K562 (cell line): ENCODE data around the gene PLD1. TPM values are rescaled to one million over a fixed set of nuclear protein-coding genes. Genes with fewer than 3 reads are reported as not detected.
A peak's percentile ranks its signal among the peaks of the same experiment; 100 is the strongest.

ENCODE experiments used
- ATF7 ChIP-seq: fragments of 450-650 bp; IDR thresholded peaks from 2 replicates; pipeline ENCODE4 v1.7.1; 2014; ENCODE audit warnings: mild to moderate bottlenecking, moderate library complexity
- COPS2 ChIP-seq: fragments of 450-650 bp; conservative IDR thresholded peaks from 2 replicates; pipeline ENCODE4 v1.6.1; 2016; ENCODE audit warnings: mild to moderate bottlenecking, moderate library complexity
- GABPB1 ChIP-seq: sonication (generic); formaldehyde crosslinking; IDR thresholded peaks from 2 replicates; pipeline ENCODE4 v1.8.0; 2022; ENCODE audit warnings: mild to moderate bottlenecking, missing genetic modification reagents
- HDAC2 ChIP-seq: fragments of 450-650 bp; IDR thresholded peaks from 2 replicates; pipeline ENCODE4 v1.6.1; 2016; ENCODE audit warnings: mild to moderate bottlenecking
- KAT7 ChIP-seq: sonication (generic); formaldehyde crosslinking; IDR thresholded peaks from 2 replicates; pipeline ENCODE4 v1.8.0; 2022; ENCODE audit warnings: missing genetic modification reagents, mild to moderate bottlenecking, borderline replicate concordance
- MAFK ChIP-seq: IDR thresholded peaks from 2 replicates; pipeline ENCODE4 v1.6.1; 2011; ENCODE audit warnings: low read length, improper control_type of control experiment
- MTF1 ChIP-seq: fragments of 250-450 bp; sonication (Bioruptor Pico); IDR thresholded peaks from 2 replicates; pipeline ENCODE4 v1.9.0; 2021; ENCODE audit warnings: moderate library complexity, mild to moderate bottlenecking, inconsistent platforms, borderline replicate concordance
- NCOA1 ChIP-seq: fragments of 450-650 bp; IDR thresholded peaks from 2 replicates; pipeline ENCODE4 v1.6.1; 2016; ENCODE audit warnings: low read depth
- PHB2 ChIP-seq: fragments of 450-650 bp; IDR thresholded peaks from 2 replicates; pipeline ENCODE4 v1.6.1; 2017; ENCODE audit warnings: low read depth
- SMARCE1 ChIP-seq: fragments of 450-650 bp; IDR thresholded peaks from 2 replicates; pipeline ENCODE4 v1.7.1; 2016; ENCODE audit warnings: mild to moderate bottlenecking
- SOX6 ChIP-seq: fragments of 450-650 bp; IDR thresholded peaks from 2 replicates; pipeline ENCODE4 v1.6.1; 2014; ENCODE audit warnings: mild to moderate bottlenecking
- TBP ChIP-seq: optimal IDR thresholded peaks from 2 replicates; pipeline ENCODE3; 2011; ENCODE audit warnings: low read depth, low read length, improper control_type of control experiment
- ZNF584 ChIP-seq: fragments of 200-800 bp; sonication (Bioruptor generic); IDR thresholded peaks from 2 replicates; pipeline ENCODE4 v1.6.1; 2016; ENCODE audit warnings: low read depth, mild to moderate bottlenecking, missing genetic modification characterization, missing compliant biosample characterization
- polyA plus RNA-seq, 8 experiments: library from polyadenylated mRNA; depleted of rRNA in 4 of 8; stranded (reverse) in 5 of 8; unstranded in 3 of 8; fragments of >200 nt; fragmentation: Nextera tagmentation in 2 of 8; fragmentation: Illumina TruSeq in 1 of 8; extraction: Ambion mirVana in 2 of 8; extraction: Trizol in 1 of 8; gene quantifications; 2 replicates each; pipeline versions ENCODE4 v1.2.1 to v1.2.3, GENCODE V29; 2011 to 2014; ENCODE audit warnings: inconsistent platforms in 1 of 8, missing spikeins in 1 of 8
- total RNA-seq, 7 experiments: library from RNA; depleted of rRNA in 6 of 7; stranded (reverse); fragments of >200 nt in 6 of 7; fragmentation: Illumina TruSeq in 2 of 7; extraction: Trizol in 2 of 7; gene quantifications; 2 replicates each; pipeline versions ENCODE4 v1.2.1 to v1.2.3, GENCODE V29; 2011 to 2021; ENCODE audit warnings: low replicate concordance in 1 of 7
- TF ChIP-seq, protein P1 (sequence below), 2 experiments: fragments of 150-350 bp in 1 of 2; IDR thresholded peaks; 2 replicates each; pipeline ENCODE4 v1.6.1; 2012 to 2016; ENCODE audit warnings: low read depth in 2 of 2, low read length in 2 of 2, mild to moderate bottlenecking in 1 of 2, moderate library complexity in 1 of 2
- TF ChIP-seq, protein P2 (sequence below): fragments of 450-650 bp; IDR thresholded peaks from 2 replicates; pipeline ENCODE4 v1.6.1; 2017; ENCODE audit warnings: antibody characterized with exemption, mild to moderate bottlenecking
- TF ChIP-seq, protein P3 (sequence below): fragments of 450-650 bp; IDR thresholded peaks from 2 replicates; pipeline ENCODE4 v1.6.1; 2018; ENCODE audit not compliant: partially characterized antibody

PLD1 gene
- total and polyA plus RNA-seq, 9 of the 15 experiments (the other 6 are each of a cell fraction or from before 2014, with no cell fraction given), result 8.4 to 26.1 (median 18.6) TPM

DNA sequence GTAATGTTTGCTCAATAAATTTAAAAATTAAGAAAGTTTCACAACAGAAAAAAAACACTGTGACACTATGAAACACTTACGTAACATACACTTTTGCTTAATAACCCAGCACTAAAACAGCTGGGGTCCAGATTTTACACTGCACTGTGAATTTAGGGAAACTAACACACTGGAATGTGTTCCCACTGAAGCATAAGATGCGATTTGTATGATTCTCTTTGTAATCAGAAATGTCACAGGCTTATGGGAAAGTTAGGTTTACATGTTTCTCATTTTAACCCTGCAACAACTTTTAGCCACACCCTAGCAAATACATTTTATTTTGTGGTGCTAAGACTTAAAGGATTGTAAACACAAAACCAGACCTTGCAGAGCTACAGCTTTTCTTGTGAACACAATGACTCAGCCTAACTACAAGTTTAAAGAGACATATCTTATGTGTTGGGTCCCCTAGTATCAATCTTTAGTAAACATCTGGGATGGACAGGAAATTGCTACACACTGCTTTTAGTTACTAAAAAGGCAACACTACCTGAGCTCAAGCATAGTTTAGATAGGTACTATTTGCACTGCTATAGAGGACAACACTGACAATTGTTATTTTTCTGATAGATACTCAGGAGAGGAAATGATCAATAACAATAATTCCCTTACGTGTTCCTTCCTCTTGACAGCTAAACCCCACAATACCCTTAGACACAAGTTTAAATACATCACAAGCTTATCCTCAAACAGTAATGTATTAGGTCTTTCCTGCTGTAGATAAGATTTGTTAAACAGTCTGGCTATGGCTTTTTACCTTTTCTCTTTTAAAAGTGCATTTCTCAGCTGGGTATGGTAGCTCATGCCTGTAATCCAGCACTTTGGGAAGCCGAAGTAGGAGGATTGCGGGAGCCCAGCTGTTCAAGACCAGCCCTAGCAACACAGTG, 3.8 kb downstream of the PLD1 start (continued):
- TF ChIP-seq, protein P1, sequence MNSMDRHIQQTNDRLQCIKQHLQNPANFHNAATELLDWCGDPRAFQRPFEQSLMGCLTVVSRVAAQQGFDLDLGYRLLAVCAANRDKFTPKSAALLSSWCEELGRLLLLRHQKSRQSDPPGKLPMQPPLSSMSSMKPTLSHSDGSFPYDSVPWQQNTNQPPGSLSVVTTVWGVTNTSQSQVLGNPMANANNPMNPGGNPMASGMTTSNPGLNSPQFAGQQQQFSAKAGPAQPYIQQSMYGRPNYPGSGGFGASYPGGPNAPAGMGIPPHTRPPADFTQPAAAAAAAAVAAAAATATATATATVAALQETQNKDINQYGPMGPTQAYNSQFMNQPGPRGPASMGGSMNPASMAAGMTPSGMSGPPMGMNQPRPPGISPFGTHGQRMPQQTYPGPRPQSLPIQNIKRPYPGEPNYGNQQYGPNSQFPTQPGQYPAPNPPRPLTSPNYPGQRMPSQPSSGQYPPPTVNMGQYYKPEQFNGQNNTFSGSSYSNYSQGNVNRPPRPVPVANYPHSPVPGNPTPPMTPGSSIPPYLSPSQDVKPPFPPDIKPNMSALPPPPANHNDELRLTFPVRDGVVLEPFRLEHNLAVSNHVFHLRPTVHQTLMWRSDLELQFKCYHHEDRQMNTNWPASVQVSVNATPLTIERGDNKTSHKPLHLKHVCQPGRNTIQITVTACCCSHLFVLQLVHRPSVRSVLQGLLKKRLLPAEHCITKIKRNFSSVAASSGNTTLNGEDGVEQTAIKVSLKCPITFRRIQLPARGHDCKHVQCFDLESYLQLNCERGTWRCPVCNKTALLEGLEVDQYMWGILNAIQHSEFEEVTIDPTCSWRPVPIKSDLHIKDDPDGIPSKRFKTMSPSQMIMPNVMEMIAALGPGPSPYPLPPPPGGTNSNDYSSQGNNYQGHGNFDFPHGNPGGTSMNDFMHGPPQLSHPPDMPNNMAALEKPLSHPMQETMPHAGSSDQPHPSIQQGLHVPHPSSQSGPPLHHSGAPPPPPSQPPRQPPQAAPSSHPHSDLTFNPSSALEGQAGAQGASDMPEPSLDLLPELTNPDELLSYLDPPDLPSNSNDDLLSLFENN (IDR thresholded peaks at IDR 0.05; ENCODE audit: low read depth in 2 of 2, low read length in 2 of 2), result no peak
- TF ChIP-seq ZNF584 (CRISPR knock-in tag) (peak; percentile 66; the same call in 1 of the 2 replicates), PHB2 (no peak), SOX6 (peak; percentile 79), SMARCE1 (peak; percentile 82), MAFK (peak; percentile 81), KAT7 (CRISPR knock-in tag) (no peak), GABPB1 (no peak), MTF1 (CRISPR knock-in tag) (no peak), HDAC2 (peak; percentile 70; the same call in 1 of the 2 replicates), ATF7 (peak; percentile 32; the same call in 1 of the 2 replicates), COPS2 (no peak), NCOA1 (peak; percentile 49; the same call in 1 of the 2 replicates), TBP (peak; percentile 28)
- TF ChIP-seq, protein P2, sequence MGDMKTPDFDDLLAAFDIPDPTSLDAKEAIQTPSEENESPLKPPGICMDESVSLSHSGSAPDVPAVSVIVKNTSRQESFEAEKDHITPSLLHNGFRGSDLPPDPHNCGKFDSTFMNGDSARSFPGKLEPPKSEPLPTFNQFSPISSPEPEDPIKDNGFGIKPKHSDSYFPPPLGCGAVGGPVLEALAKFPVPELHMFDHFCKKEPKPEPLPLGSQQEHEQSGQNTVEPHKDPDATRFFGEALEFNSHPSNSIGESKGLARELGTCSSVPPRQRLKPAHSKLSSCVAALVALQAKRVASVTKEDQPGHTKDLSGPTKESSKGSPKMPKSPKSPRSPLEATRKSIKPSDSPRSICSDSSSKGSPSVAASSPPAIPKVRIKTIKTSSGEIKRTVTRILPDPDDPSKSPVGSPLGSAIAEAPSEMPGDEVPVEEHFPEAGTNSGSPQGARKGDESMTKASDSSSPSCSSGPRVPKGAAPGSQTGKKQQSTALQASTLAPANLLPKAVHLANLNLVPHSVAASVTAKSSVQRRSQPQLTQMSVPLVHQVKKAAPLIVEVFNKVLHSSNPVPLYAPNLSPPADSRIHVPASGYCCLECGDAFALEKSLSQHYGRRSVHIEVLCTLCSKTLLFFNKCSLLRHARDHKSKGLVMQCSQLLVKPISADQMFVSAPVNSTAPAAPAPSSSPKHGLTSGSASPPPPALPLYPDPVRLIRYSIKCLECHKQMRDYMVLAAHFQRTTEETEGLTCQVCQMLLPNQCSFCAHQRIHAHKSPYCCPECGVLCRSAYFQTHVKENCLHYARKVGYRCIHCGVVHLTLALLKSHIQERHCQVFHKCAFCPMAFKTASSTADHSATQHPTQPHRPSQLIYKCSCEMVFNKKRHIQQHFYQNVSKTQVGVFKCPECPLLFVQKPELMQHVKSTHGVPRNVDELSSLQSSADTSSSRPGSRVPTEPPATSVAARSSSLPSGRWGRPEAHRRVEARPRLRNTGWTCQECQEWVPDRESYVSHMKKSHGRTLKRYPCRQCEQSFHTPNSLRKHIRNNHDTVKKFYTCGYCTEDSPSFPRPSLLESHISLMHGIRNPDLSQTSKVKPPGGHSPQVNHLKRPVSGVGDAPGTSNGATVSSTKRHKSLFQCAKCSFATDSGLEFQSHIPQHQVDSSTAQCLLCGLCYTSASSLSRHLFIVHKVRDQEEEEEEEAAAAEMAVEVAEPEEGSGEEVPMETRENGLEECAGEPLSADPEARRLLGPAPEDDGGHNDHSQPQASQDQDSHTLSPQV, result peak; percentile 19; the same call in 1 of the 2 replicates
- TF ChIP-seq, protein P3, sequence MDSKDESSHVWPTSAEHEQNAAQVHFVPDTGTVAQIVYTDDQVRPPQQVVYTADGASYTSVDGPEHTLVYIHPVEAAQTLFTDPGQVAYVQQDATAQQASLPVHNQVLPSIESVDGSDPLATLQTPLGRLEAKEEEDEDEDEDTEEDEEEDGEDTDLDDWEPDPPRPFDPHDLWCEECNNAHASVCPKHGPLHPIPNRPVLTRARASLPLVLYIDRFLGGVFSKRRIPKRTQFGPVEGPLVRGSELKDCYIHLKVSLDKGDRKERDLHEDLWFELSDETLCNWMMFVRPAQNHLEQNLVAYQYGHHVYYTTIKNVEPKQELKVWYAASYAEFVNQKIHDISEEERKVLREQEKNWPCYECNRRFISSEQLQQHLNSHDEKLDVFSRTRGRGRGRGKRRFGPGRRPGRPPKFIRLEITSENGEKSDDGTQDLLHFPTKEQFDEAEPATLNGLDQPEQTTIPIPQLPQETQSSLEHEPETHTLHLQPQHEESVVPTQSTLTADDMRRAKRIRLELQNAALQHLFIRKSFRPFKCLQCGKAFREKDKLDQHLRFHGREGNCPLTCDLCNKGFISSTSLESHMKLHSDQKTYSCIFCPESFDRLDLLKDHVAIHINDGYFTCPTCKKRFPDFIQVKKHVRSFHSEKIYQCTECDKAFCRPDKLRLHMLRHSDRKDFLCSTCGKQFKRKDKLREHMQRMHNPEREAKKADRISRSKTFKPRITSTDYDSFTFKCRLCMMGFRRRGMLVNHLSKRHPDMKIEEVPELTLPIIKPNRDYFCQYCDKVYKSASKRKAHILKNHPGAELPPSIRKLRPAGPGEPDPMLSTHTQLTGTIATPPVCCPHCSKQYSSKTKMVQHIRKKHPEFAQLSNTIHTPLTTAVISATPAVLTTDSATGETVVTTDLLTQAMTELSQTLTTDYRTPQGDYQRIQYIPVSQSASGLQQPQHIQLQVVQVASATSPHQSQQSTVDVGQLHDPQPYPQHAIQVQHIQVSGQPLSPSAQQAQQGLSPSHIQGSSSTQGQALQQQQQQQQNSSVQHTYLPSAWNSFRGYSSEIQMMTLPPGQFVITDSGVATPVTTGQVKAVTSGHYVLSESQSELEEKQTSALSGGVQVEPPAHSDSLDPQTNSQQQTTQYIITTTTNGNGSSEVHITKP, result no peak
